A673 (cell line): Measurements from ENCODE around the gene PNPLA1. TPM values are rescaled to one million over a fixed set of nuclear protein-coding genes. Genes with fewer than 3 reads are reported as not detected.

ENCODE experiments used
- BruUV-seq: library from RNA; stranded (reverse); fragments of 400-500 nt; replicated peaks from 2 replicates; lab custom pipeline; 2021; lab: Mats Ljungman, UMichigan
- CTCF ChIA-PET: fragments of 300-600 bp; sonication (Branson Sonifier 250); formaldehyde crosslinking; loops from one replicate; lab custom pipeline; 2022; ENCODE audit warnings: antibody characterized with exemption; lab: Charles Lee
- POLR2A ChIA-PET: fragments of 300-600 bp; sonication (Branson Sonifier 250); formaldehyde crosslinking; loops from one replicate; lab custom pipeline; 2022; ENCODE audit warnings: antibody characterized with exemption; ENCODE audit not compliant: low non-redundant PET; lab: Charles Lee
- DNase-seq: peaks from one replicate; pipeline ENCODE4 v3.0.0-alpha.2; 2015; ENCODE audit warnings: low spot score
- H3K27ac ChIP-seq: fragments of 200-600 bp; sonication (generic); 2 replicates; pipeline ENCODE4 v1.5.1; 2016; ENCODE audit warnings: mixed run types, low read depth, mild to moderate bottlenecking, mixed read lengths, antibody characterized with exemption, low read length; ENCODE audit not compliant: poor library complexity, severe bottlenecking
- H3K27me3 ChIP-seq: fragments of 200-600 bp; sonication (generic); replicated peaks from 2 replicates; pipeline ENCODE4 v1.6.1; 2017; ENCODE audit warnings: mixed run types, low read depth, mild to moderate bottlenecking, mixed read lengths, antibody characterized with exemption, low read length; ENCODE audit not compliant: insufficient read depth, poor library complexity
- H3K36me3 ChIP-seq: fragments of 200-600 bp; sonication (generic); 2 replicates; pipeline ENCODE4 v1.6.1; 2016; ENCODE audit warnings: mixed run types, mild to moderate bottlenecking, mixed read lengths, antibody characterized with exemption, low read length; ENCODE audit not compliant: insufficient read depth, poor library complexity, severe bottlenecking
- H3K4me1 ChIP-seq: fragments of 200-600 bp; sonication (generic); 2 replicates; pipeline ENCODE4 v1.6.1; 2017; ENCODE audit warnings: mixed run types, mild to moderate bottlenecking, mixed read lengths, antibody characterized with exemption, low read length; ENCODE audit not compliant: insufficient read depth, poor library complexity, severe bottlenecking
- H3K4me3 ChIP-seq: fragments of 200-600 bp; sonication (generic); 2 replicates; pipeline ENCODE4 v1.5.1; 2016; ENCODE audit warnings: low read depth, mixed run types, mild to moderate bottlenecking, mixed read lengths, low read length; ENCODE audit not compliant: poor library complexity, severe bottlenecking
- H3K9me3 ChIP-seq: fragments of 200-600 bp; sonication (generic); 2 replicates; pipeline ENCODE4 v1.6.1; 2016; ENCODE audit warnings: mixed run types, low read depth, mild to moderate bottlenecking, mixed read lengths, antibody characterized with exemption, low read length; ENCODE audit not compliant: poor library complexity, severe bottlenecking
- CTCF ChIP-seq: fragments of 300-800, 200-600 bp; sonication (generic); conservative IDR thresholded peaks from 2 replicates; pipeline ENCODE4 v1.5.1; 2017; ENCODE audit warnings: low read depth, mild to moderate bottlenecking, antibody characterized with exemption, low read length, moderate library complexity, mixed read lengths
- EZH2 ChIP-seq: fragments of 200-600 bp; sonication (generic); IDR thresholded peaks from 2 replicates; pipeline ENCODE4 v1.6.1; 2017; ENCODE audit warnings: borderline replicate concordance, low read depth, mild to moderate bottlenecking, mixed read lengths, antibody characterized with exemption, low read length; ENCODE audit not compliant: poor library complexity, severe bottlenecking
- intact Hi-C: fragments of 100-400 bp; cut with micrococcal nuclease; formaldehyde crosslinking; loops from one replicate; pipeline ENCODE4 v1.10.0; 2022; ENCODE audit not compliant: unreplicated experiment
- total RNA-seq: library from RNA; stranded (reverse); gene quantifications from 2 replicates; pipeline ENCODE4 v1.2.3, GENCODE V29; 2021

Gene PNPLA1
- total RNA-seq, 1 experiment from 2014 or later, result 0.26 TPM

GRCh38 chr6:36235862-36236261 is 34.0 kb upstream of the PNPLA1 start:
- intact Hi-C loops, result no loop called here

GRCh38 chr6:36239774-36240173 is 30.1 kb upstream of the PNPLA1 start:
- DNase-seq, result no peak
- intact Hi-C loops, result no loop called here
- ChIA-PET POLR2A (no interaction called here), CTCF (no interaction called here)
- no peaks in the 10 kb centered on the region for H3K9me3 ChIP-seq
- H3K36me3 ChIP-seq, result no peaks in the 10 kb centered on the region
- TF ChIP-seq CTCF, result no peak
- TF ChIP-seq EZH2, result no peak
- H3K27me3 ChIP-seq, result no peaks in the 10 kb centered on the region
- no peak overlapping the region for H3K4me3 ChIP-seq
- BruUV-seq, result no TSS peak
- H3K27ac ChIP-seq, result no peak overlapping the region
- no peaks in the 10 kb centered on the region for H3K4me1 ChIP-seq

More at GRCh38 chr6:36235862-36236261, 34.0 kb upstream of the PNPLA1 start:
- no peak for DNase-seq
- H3K27me3 ChIP-seq, result no peaks in the 10 kb centered on the region
- no peaks in the 10 kb centered on the region for H3K9me3 ChIP-seq
- TF ChIP-seq EZH2, result no peak
- TF ChIP-seq CTCF, result no peak
- H3K4me1 ChIP-seq, result no peaks in the 10 kb centered on the region
- no TSS peak for BruUV-seq
- H3K4me3 ChIP-seq, result no peak overlapping the region
- POLR2A ChIA-PET, result no interaction called here
- H3K27ac ChIP-seq, result no peak overlapping the region
- peaks cover 11% of the 10 kb centered on the region for H3K36me3 ChIP-seq
- CTCF ChIA-PET, result no interaction called here

DNA sequence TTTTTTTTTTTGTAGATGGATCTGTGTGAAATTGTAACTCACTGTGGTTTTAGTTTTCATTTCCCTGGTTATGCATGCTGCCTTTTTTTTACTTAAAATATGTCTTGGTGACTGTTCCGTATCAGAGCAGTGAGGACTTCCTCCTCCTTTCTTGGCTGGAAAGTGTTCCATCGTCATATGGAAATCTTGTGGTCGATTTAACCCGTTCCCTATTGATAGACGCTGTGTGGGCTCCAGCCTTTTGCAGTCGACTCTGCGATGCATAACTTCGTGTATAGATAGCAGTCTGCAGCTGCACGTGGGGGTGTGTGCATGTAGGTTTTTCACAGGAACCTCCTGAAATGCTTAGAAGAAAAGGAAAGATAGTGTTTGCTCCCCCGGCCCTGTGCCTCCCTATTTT is 28.1 kb upstream of the PNPLA1 start:
- CTCF ChIA-PET, result no interaction called here
- no peak overlapping the region for H3K27ac ChIP-seq
- H3K4me3 ChIP-seq, result no peak overlapping the region
- no peaks in the 10 kb centered on the region for H3K4me1 ChIP-seq
- H3K36me3 ChIP-seq, result no peaks in the 10 kb centered on the region
- TF ChIP-seq EZH2 (no peak), CTCF (no peak)
- DNase-seq, result no peak
- no peaks in the 10 kb centered on the region for H3K9me3 ChIP-seq
- no TSS peak for BruUV-seq
- no peaks in the 10 kb centered on the region for H3K27me3 ChIP-seq
- POLR2A ChIA-PET, result no interaction called here
- intact Hi-C loops, result no loop called here
